ENCODE results near the gene SNN. TPM values are rescaled to one million over a fixed set of nuclear protein-coding genes. Genes with fewer than 3 reads are reported as not detected.

Gene SNN
- total and polyA plus RNA-seq, 4 donors, result 9.4 to 29.0 (median 18.9) TPM

DNA sequence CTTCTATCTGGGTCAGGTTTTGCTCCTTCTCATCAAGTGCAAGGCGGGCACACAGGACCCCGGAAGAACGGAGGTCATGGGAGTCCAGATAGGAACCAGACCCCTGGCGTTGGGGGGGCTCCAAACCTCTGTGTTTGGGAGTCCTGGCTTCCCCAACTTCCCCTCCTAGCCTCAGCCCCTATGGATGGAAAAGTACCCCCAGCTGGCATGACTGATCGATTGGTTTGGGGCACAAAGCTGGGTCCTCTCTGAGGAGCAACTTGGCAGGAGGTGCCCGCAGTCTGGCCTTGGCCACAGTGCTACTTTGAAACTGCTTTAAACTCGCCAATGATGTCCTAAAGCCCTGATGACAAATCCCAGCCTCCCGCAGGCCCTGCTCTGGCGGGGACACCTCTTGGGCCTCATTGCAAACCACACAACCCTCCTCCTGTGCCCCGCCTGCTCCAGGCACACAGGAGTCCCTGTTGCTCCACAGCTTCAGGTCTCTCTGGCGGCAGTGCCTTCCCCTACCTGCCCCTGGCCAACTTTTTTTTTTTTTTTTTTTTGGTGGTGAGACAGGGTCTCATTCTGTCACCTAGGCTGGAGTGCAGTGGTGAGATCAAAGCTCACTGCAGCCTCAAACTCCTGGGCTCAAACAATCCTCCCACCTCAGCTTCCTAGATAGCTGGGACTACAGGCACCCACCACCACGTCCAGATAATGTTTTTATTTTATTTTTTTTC lies 38.0 kb upstream of the SNN start:
- peak overlapping the region in 1 of 2 donors; percentile 67 for H3K9ac ChIP-seq (ENCODE audit: insufficient read depth in 1 of 2, low read length in 2 of 2)
- H3K4me1 ChIP-seq (ENCODE audit: control insufficient read depth in 5 of 5, insufficient read depth in 5 of 5, low read length in 5 of 5), result peaks cover 0 to 45% (median 29%) of the 10 kb centered on the region in 5 donors
- no peaks in the 10 kb centered on the region for H3K36me3 ChIP-seq (ENCODE audit: control insufficient read depth in 4 of 4, insufficient read depth in 4 of 4, low read length in 4 of 4)
- DNase-seq, result peak in 1 of 3 donors; percentile 47
- TF ChIP-seq CTCF (IDR thresholded peaks at IDR 0.05; ENCODE audit: control extremely low read depth, extremely low read depth), result no peak
- 57 to 68% methylated on average over 12 of the region's 12 CpGs for WGBS, 2 donors
- no peaks in the 10 kb centered on the region for H3K9me3 ChIP-seq (ENCODE audit: control insufficient read depth in 4 of 4, insufficient read depth in 3 of 4, low read length in 3 of 4)
- H3K27ac ChIP-seq (ENCODE audit: low read depth in 1 of 2, low read length in 1 of 2), result peak overlapping the region in 1 of 2 donors; percentile 84
- no peaks in the 10 kb centered on the region for H3K27me3 ChIP-seq (ENCODE audit: control insufficient read depth in 3 of 3, insufficient read depth in 3 of 3, low read length in 2 of 3)
- no peak overlapping the region for H3K4me3 ChIP-seq
- no peak for ATAC-seq (ENCODE audit: insufficient read depth, low FRiP score)

DNA sequence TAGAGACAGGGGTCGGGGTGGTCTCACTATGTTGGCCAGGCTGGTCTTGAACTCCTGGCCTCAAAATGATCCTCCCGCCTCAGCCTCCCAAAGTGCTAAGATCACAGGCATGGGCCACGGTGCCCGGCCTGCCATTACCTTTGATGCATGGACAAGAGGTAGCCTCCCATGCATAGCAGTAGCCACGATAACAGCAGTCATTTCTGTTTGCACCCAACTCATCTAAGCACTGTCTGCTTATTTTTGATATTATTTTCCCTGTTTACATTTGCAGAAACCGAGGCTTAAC lies 37.5 kb upstream of the SNN start:
- no peak for ATAC-seq (ENCODE audit: insufficient read depth, low FRiP score)
- WGBS, 2 donors, result 91 to 97% methylated on average over 6 of the region's 6 CpGs

GRCh38 chr16:11631214-11631613 lies 37.0 kb upstream of the SNN start:
- Histone ChIP-seq H3K9me3 (ENCODE audit: control insufficient read depth in 4 of 4, insufficient read depth in 3 of 4, low read length in 3 of 4) (no peaks in the 10 kb centered on the region), H3K4me3 (no peak overlapping the region), H3K36me3 (ENCODE audit: control insufficient read depth in 4 of 4, insufficient read depth in 4 of 4, low read length in 4 of 4) (no peaks in the 10 kb centered on the region), H3K27ac (ENCODE audit: low read depth in 1 of 2, low read length in 1 of 2) (no peak overlapping the region), H3K4me1 (ENCODE audit: control insufficient read depth in 5 of 5, insufficient read depth in 5 of 5, low read length in 5 of 5) (peaks cover 0 to 45% (median 29%) of the 10 kb centered on the region in 5 donors), H3K27me3 (ENCODE audit: control insufficient read depth in 3 of 3, insufficient read depth in 3 of 3, low read length in 2 of 3) (no peaks in the 10 kb centered on the region), H3K9ac (ENCODE audit: insufficient read depth in 1 of 2, low read length in 2 of 2) (no peak overlapping the region)
- no peak for DNase-seq
- TF ChIP-seq CTCF (IDR thresholded peaks at IDR 0.05; ENCODE audit: control extremely low read depth, extremely low read depth), result no peak
- WGBS, 2 donors, result 90 to 92% methylated on average over 7 of the region's 7 CpGs
- no peak for ATAC-seq (ENCODE audit: insufficient read depth, low FRiP score)

More for the DNA sequence above, 37.5 kb upstream of the SNN start:
- H3K4me3 ChIP-seq, result no peak overlapping the region
- H3K27ac ChIP-seq (ENCODE audit: low read depth in 1 of 2, low read length in 1 of 2), result no peak overlapping the region
- H3K9ac ChIP-seq (ENCODE audit: insufficient read depth in 1 of 2, low read length in 2 of 2), result no peak overlapping the region
- H3K9me3 ChIP-seq (ENCODE audit: control insufficient read depth in 4 of 4, insufficient read depth in 3 of 4, low read length in 3 of 4), result no peaks in the 10 kb centered on the region
- no peaks in the 10 kb centered on the region for H3K27me3 ChIP-seq (ENCODE audit: control insufficient read depth in 3 of 3, insufficient read depth in 3 of 3, low read length in 2 of 3)
- H3K36me3 ChIP-seq (ENCODE audit: control insufficient read depth in 4 of 4, insufficient read depth in 4 of 4, low read length in 4 of 4), result no peaks in the 10 kb centered on the region
- TF ChIP-seq CTCF (IDR thresholded peaks at IDR 0.05; ENCODE audit: control extremely low read depth, extremely low read depth), result no peak
- no peak for DNase-seq
- H3K4me1 ChIP-seq (ENCODE audit: control insufficient read depth in 5 of 5, insufficient read depth in 5 of 5, low read length in 5 of 5), result peaks cover 0 to 45% (median 29%) of the 10 kb centered on the region in 5 donors

All from lung (tissue), 12 donors.